GM12872 (cell line): Measurements from ENCODE around the gene MRPS16.

Experiments used
- TF ChIP-seq, protein P1 (sequence below): IDR thresholded peaks from 3 replicates; pipeline ENCODE4 v1.5.1; 2011; ENCODE audit warnings: low read depth, mild to moderate bottlenecking, low read length, moderate library complexity; ENCODE audit not compliant: insufficient read depth

The MRPS16 gene

DNA sequence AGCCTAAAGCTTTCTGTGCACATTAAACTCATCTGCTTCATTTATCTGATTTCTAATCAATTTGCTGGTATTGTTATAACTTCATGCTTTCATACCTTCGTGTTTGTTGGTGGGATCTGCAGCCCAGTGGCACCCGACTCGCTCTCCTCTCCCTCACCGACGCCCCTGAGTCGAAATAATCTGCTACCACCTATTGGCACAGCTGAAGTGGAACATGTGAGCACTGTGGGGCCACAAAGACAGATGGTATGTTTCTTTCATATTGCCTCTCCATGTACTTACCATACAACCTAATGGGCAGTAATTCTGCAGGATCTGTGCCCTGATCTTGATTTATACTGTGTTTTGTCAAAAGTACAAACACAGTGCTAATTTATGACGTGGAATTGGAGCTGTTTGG is 17.7 kb downstream of the MRPS16 start:
- TF ChIP-seq, protein P1, sequence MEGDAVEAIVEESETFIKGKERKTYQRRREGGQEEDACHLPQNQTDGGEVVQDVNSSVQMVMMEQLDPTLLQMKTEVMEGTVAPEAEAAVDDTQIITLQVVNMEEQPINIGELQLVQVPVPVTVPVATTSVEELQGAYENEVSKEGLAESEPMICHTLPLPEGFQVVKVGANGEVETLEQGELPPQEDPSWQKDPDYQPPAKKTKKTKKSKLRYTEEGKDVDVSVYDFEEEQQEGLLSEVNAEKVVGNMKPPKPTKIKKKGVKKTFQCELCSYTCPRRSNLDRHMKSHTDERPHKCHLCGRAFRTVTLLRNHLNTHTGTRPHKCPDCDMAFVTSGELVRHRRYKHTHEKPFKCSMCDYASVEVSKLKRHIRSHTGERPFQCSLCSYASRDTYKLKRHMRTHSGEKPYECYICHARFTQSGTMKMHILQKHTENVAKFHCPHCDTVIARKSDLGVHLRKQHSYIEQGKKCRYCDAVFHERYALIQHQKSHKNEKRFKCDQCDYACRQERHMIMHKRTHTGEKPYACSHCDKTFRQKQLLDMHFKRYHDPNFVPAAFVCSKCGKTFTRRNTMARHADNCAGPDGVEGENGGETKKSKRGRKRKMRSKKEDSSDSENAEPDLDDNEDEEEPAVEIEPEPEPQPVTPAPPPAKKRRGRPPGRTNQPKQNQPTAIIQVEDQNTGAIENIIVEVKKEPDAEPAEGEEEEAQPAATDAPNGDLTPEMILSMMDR, result no peak

DNA sequence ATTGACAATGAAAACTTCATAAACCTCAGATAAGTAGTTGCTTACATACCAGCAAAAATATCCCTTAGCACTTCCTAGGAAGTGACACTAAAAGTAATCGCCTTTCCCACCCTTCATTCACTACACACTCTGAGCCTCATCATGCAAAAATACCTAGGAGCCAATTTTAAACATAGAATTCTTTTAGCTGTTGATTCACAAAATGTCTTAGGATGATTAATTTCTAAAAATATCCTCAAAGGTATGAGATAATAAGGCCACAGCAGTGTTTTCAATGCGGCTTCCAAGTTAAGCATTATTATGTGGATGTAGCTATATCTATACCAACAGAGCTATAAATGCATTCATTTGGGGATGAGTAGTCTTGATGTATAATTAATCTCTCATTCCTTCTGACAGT is 18.6 kb downstream of the MRPS16 start:
- TF ChIP-seq, protein P1, result no peak

DNA sequence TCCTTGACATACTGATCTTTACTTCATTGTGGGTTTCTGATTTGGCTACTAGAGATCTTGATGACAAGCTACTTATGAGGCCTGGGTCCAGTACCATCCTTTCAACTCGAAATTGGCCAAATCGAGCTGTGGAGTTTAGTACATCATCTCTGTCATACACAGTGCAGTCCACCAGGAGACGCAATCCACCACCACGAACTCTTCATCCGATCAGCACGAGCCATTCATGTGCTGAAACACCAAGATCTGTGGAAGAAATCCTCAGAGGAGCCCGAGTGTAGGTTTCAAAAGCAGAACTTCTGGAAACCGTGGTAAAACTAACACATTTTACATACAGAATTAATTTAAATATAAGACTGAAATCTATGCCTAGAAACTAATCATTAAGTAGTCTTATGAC is 19.6 kb downstream of the MRPS16 start:
- TF ChIP-seq, protein P1, result peak; percentile 22; the same call in 1 of the 3 replicates

DNA sequence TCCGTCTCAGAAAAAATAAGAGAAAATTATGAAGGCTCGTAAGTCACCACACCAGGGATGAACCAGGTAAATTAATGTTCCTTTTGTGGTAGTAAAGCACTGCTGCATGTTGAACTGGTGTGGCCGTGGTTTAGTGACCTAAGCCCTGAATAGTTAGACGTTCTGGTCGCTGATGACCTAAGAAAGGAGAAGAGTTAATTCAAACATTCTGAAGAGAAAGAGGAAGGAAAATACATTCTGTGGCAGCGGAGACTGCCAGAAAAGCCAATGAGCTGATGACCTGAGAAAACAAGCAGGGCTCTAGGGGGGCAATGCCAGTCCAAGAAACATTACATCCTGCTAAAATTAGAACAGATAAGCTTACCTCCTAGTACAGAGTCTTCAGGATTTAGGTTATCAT is 22.9 kb downstream of the MRPS16 start:
- TF ChIP-seq, protein P1, result no peak

DNA sequence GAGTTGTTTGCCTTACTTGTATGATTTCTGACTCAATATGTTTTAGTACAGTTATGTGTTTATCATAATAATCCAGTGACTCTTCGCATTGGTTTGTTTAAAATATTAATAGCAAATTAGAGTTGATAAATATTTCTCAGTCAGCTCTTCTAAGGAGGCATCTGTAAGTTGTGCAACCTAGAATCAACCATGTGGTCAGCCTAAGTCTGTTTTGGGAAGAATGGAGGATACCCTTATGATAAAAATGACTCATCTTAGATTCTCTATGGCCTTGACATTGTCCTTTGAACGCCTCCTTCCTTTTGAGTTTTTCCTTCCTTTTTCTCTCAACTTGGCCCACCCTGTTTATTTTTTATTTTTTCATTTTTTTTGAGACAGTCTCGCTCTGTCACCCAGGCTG is 24.2 kb downstream of the MRPS16 start:
- TF ChIP-seq, protein P1, result no peak

DNA sequence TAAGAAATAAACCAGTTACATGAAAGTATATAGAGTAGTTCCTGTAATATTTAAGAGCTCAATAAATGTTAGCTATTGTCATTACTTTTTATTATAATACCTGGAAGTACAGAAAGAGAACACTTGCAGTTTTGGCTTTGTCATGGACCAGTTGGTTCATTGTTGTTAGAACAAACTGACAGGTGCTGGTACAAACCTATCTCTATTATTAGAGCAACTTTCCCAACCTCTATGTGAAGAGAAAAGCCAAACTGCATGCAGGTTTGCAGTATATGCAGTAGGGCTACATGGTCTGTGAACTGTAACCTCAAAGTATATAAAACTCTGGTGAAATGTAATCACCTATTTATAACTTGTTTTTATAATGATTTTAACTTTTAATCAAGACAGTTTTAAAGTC is 25.8 kb downstream of the MRPS16 start:
- TF ChIP-seq, protein P1, result no peak

DNA sequence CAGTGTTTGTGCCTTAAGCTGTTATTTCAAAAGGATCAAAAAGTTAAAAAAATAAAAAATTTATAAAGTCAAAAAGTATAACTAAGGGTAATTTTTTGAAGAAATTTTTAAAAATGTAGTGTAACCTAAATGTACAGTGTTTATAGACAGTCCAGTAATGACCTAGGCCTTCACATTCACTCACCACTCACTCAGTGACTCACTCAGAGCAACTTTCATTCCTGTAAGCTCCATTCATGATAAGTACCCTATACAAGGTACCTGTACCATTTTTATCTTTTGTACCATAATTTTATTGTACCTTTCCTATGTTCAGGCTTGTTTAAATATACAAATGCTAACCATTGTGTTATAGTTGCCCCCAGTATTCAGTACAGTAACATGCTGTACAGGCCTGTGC is 26.9 kb downstream of the MRPS16 start:
- TF ChIP-seq, protein P1, result no peak

DNA sequence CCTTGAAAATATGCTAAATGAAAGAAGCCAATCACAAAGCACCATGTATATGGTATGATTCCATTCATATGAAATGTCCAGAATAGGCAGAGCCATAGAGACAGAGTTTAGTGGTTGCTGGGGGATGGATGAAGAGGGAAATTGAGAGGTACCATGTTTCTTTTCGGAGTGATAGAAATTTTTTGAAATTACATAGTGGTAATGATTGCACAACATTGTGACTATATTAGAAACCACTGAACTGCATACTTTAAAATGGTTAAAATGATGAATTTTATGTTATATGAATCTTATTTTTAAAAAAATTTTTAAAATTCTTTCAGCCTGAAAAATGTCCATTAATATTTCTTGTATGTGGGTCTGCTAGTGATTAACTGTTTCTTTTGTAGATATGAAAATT is 31.5 kb downstream of the MRPS16 start:
- TF ChIP-seq, protein P1, result no peak
